Measurements from ENCODE around the gene HEXD. TPM values are rescaled to one million over a fixed set of nuclear protein-coding genes. Genes with fewer than 3 reads are reported as not detected.

HEXD gene
- total RNA-seq, 2 experiments from 2014 or later = 65.5 to 70.2 TPM

DNA sequence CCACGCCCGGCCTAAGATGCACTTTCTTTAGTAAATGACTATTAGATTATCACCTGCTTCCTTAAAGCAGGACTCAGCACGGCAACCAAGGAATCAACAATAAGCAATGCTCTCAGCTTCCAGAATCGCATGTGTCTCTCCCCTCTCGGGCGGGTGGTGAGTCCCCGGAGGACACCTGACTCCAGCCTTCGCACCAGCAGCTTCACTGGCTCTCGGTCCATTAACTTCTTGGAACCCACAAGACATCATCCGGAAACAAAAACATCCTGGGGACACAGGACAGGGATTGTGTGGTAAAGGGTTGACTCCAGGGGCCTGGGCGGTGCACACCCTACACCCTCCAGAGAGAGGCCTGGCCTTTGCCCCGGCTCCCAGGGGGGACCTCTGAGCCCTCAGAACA lies 23.9 kb upstream of the HEXD start:
- ChIA-PET CTCF (interaction anchor here (0.7 kb wide), 1 partner anchor 15 kb away, joined by 3 read pairs; no protein-coding TSS in a partner anchor), POLR2A (interaction anchor here (0.5 kb wide), 1 partner anchor 23 kb away, joined by 8 read pairs; no protein-coding TSS in a partner anchor)
- Mint-ChIP-seq H3K27ac (no peak overlapping the region), H3K36me3 (ENCODE audit: low read depth) (no peaks in the 10 kb centered on the region), H3K4me1 (peaks cover 2% of the 10 kb centered on the region), H3K9me3 (no peaks in the 10 kb centered on the region), H3K4me3 (no peak overlapping the region), H3K27me3 (no peaks in the 10 kb centered on the region)
- no peak for DNase-seq

DNA sequence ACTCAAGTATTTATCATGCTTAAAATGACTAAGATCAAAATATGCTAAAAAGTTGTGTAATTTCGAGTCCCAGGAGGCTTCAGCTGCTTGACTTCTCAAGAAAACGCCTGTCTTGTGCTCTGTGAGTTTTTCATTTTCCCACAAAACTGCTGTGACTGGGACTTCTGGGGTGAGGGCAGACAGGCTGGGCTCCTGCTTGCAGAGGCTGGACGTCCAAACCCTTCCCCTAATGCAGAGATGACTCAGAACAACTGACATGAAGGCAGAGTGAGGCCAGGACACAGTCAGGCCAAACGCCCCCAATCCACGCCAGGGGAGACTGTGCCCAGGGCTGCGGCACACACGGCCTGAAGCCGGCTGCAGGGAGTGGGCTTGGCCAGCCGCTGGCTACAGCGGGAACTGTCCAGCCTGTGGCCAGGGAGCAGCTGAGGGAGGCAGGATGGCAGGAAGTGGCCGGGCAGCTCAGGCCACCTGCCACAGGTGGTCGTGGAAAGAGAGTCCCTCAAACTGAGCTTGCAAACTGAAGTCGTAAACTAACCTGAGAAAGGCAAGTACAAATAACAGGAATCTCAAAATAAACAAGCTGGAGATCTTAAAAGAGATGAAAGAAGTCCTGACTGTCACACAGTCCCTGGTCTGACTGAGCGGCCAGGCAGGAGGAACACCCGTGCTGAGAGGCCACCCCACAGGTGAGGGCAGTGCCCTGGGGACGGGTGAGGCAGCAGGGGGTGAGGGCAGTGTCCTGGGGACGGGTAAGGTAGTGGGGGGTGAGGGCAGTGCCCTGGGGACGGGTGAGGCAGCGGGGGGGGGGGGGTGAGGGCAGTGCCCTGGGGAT lies 21.3 kb upstream of the HEXD start:
- H3K27me3 Mint-ChIP-seq = no peaks in the 10 kb centered on the region
- peaks cover 17% of the 10 kb centered on the region for H3K4me1 Mint-ChIP-seq
- ChIA-PET CTCF (no interaction called here), POLR2A (interaction anchor here (0.7 kb wide), 1 partner anchor 64 kb away, joined by 3 read pairs; no protein-coding TSS in a partner anchor)
- no peaks in the 10 kb centered on the region for H3K9me3 Mint-ChIP-seq
- H3K4me3 Mint-ChIP-seq = no peak overlapping the region
- DNase-seq = no peak
- H3K36me3 Mint-ChIP-seq (ENCODE audit: low read depth) = peaks cover 5% of the 10 kb centered on the region
- H3K27ac Mint-ChIP-seq = no peak overlapping the region

DNA sequence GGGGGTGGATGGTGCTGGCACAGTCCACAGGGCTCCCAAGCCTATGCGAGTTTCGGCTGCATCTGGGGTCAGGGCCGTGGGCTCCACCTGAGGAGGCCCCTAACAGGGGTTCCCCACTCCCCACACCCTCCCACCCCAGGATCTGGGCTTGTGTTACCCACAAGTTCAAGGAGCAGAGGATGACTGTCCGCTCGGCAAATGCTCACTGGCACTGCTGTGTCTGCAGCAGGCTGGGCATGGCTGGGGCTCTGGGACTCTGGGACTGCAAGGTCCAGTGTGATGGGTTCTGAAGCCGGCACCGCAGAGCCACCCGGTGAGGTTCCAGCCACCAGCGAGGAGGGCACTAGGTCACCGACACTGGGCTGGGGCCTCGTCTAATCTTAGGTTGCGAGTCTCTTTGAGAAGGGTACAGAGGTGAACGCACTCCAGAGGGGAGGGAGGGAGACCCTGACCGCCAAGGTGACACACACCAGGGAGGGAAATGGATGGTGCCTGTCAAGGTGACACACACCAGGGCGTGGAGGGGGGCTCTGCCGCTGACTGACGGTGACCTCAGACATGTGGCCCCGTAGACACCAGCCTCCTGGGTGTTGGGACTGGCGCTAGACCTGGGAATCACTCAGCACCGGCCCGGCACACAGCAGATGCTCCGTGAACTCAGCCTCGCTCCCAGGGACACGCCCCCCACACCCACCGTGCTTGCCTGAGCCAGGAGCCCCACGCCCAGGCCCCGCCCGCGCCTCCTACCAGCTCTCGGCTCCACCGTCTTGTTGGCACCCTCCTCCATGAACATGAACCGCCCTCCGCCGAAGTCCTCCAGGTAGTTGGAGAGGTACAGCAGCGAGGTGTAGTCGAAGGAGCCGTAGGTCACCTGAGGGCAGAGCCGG lies 20.5 kb upstream of the HEXD start:
- ChIA-PET POLR2A (no interaction called here), CTCF (no interaction called here)

GRCh38 chr17:82399041-82399441 lies 19.1 kb upstream of the HEXD start:
- Mint-ChIP-seq H3K4me1 (peaks cover 18% of the 10 kb centered on the region), H3K4me3 (no peak overlapping the region), H3K27ac (no peak overlapping the region), H3K9me3 (no peaks in the 10 kb centered on the region), H3K36me3 (ENCODE audit: low read depth) (peaks cover 17% of the 10 kb centered on the region), H3K27me3 (no peaks in the 10 kb centered on the region)
- ChIA-PET POLR2A (no interaction called here), CTCF (interaction anchor here (1.2 kb wide), 1 partner anchor 93 kb away, joined by 3 read pairs; no protein-coding TSS in a partner anchor)
- no peak for DNase-seq

More for the DNA sequence above, 20.5 kb upstream of the HEXD start:
- Mint-ChIP-seq H3K27me3 (no peaks in the 10 kb centered on the region), H3K4me1 (peaks cover 18% of the 10 kb centered on the region), H3K9me3 (no peaks in the 10 kb centered on the region), H3K27ac (no peak overlapping the region), H3K36me3 (ENCODE audit: low read depth) (peaks cover 6% of the 10 kb centered on the region), H3K4me3 (no peak overlapping the region)
- no peak for DNase-seq

DNA sequence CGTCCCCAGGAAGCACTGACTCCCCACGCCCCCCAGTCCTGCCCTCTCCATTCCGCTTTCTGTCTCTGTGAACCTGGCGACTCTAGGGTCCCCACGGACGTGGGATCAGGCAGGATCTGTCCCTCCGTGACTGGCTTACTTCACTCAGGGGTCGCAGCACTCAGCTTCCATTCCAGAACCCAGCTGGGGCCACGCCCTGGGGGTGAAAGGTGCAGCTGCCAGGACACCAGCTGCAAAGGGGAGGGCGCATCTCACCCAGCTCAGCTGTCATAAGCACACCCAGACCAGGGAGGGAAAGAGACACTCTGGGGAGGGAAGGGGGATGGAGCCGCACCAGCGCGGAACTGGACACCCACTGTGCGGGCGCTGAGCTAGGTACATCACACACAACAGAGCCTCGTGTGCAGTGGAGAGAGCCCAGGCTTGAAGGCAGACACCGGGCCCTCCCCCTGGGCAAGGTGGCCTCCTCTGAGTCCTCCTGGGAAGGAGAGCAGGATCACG lies 18.5 kb upstream of the HEXD start:
- peaks cover 17% of the 10 kb centered on the region for H3K36me3 Mint-ChIP-seq (ENCODE audit: low read depth)
- CTCF ChIA-PET = interaction anchor here (0.7 to 1.2 kb wide), 3 partner anchors 16 to 93 kb away, joined by 3 read pairs; no protein-coding TSS in a partner anchor
- POLR2A ChIA-PET = no interaction called here

GRCh38 chr17:82400206-82400605 lies 17.9 kb upstream of the HEXD start:
- Mint-ChIP-seq H3K4me3 (no peak overlapping the region), H3K4me1 (peaks cover 18% of the 10 kb centered on the region), H3K36me3 (ENCODE audit: low read depth) (peaks cover 18% of the 10 kb centered on the region), H3K27me3 (no peaks in the 10 kb centered on the region), H3K27ac (peak overlapping the region; percentile 7), H3K9me3 (no peaks in the 10 kb centered on the region)
- DNase-seq = no peak
- POLR2A ChIA-PET = no interaction called here
- CTCF ChIA-PET = interaction anchor here (0.7 to 0.9 kb wide), 2 partner anchors 16 to 62 kb away, joined by 3 read pairs; no protein-coding TSS in a partner anchor

More for the DNA sequence above, 18.5 kb upstream of the HEXD start:
- H3K27ac Mint-ChIP-seq = no peak overlapping the region
- H3K9me3 Mint-ChIP-seq = no peaks in the 10 kb centered on the region
- peaks cover 18% of the 10 kb centered on the region for H3K4me1 Mint-ChIP-seq
- no peak for DNase-seq
- no peaks in the 10 kb centered on the region for H3K27me3 Mint-ChIP-seq
- H3K4me3 Mint-ChIP-seq = no peak overlapping the region

DNA sequence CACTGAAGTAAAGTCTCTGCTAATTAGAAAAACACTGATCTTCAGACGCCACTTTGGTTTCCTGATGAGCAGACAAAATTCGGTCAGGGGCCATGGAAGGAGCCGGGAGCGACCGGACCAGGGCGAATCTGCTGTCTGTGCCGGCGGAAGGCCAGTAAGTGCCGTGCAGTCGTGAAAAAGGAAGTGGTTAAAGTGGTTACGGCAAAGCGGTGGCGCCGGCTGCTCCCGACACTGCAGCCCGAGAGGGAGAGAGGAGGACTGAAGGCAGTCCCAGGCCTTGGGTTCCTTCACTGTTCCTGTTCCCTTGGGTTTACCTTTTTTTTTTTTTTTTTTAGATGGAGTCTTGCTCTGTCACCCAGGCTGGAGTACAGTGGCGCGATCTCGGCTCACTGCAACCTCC lies 17.3 kb upstream of the HEXD start:
- peak; percentile 66 for DNase-seq
- peak overlapping the region; percentile 65 for H3K4me3 Mint-ChIP-seq
- ChIA-PET CTCF (no interaction called here), POLR2A (no interaction called here)
- peaks cover 19% of the 10 kb centered on the region for H3K36me3 Mint-ChIP-seq (ENCODE audit: low read depth)
- H3K27ac Mint-ChIP-seq = peak overlapping the region; percentile 88
- H3K4me1 Mint-ChIP-seq = peaks cover 18% of the 10 kb centered on the region
- no peaks in the 10 kb centered on the region for H3K27me3 Mint-ChIP-seq
- H3K9me3 Mint-ChIP-seq = no peaks in the 10 kb centered on the region

- H3K9me3 Mint-ChIP-seq = no peaks in the 10 kb centered on the region
- no peak overlapping the region for H3K27ac Mint-ChIP-seq
- H3K4me1 Mint-ChIP-seq = peaks cover 21% of the 10 kb centered on the region
- no peaks in the 10 kb centered on the region for H3K27me3 Mint-ChIP-seq
- CTCF ChIA-PET = interaction anchor here (1.9 kb wide), 1 partner anchor 11 kb away, joined by 7 read pairs; no protein-coding TSS in a partner anchor
- H3K36me3 Mint-ChIP-seq (ENCODE audit: low read depth) = peaks cover 20% of the 10 kb centered on the region
- no peak for DNase-seq
- POLR2A ChIA-PET = no interaction called here
- no peak overlapping the region for H3K4me3 Mint-ChIP-seq
Measured at GRCh38 chr17:82402865-82403264, 15.3 kb upstream of the HEXD start.

GRCh38 chr17:82403662-82404660 lies 14.2 kb upstream of the HEXD start:
- H3K9me3 Mint-ChIP-seq = no peaks in the 10 kb centered on the region
- no peak overlapping the region for H3K27ac Mint-ChIP-seq
- POLR2A ChIA-PET = no interaction called here
- no peaks in the 10 kb centered on the region for H3K27me3 Mint-ChIP-seq
- no peak for DNase-seq
- peaks cover 20% of the 10 kb centered on the region for H3K36me3 Mint-ChIP-seq (ENCODE audit: low read depth)
- CTCF ChIA-PET = interaction anchor here (0.6 to 1.9 kb wide), 2 partner anchors 10 to 88 kb away, joined by 3 to 7 read pairs; no protein-coding TSS in a partner anchor
- no peak overlapping the region for H3K4me3 Mint-ChIP-seq
- H3K4me1 Mint-ChIP-seq = peaks cover 21% of the 10 kb centered on the region

GRCh38 chr17:82405051-82405450 lies 13.1 kb upstream of the HEXD start:
- no peak overlapping the region for H3K4me3 Mint-ChIP-seq
- DNase-seq = no peak
- no peaks in the 10 kb centered on the region for H3K27me3 Mint-ChIP-seq
- H3K9me3 Mint-ChIP-seq = no peaks in the 10 kb centered on the region
- H3K36me3 Mint-ChIP-seq (ENCODE audit: low read depth) = peaks cover 20% of the 10 kb centered on the region
- ChIA-PET POLR2A (no interaction called here), CTCF (no interaction called here)
- H3K4me1 Mint-ChIP-seq = peaks cover 21% of the 10 kb centered on the region
- H3K27ac Mint-ChIP-seq = no peak overlapping the region

- peaks cover 18% of the 10 kb centered on the region for H3K36me3 Mint-ChIP-seq (ENCODE audit: low read depth)
- POLR2A ChIA-PET = no interaction called here
- DNase-seq = no peak
- H3K4me1 Mint-ChIP-seq = peaks cover 12% of the 10 kb centered on the region
- no peaks in the 10 kb centered on the region for H3K27me3 Mint-ChIP-seq
- H3K9me3 Mint-ChIP-seq = no peaks in the 10 kb centered on the region
- CTCF ChIA-PET = no interaction called here
- no peak overlapping the region for H3K4me3 Mint-ChIP-seq
- no peak overlapping the region for H3K27ac Mint-ChIP-seq
Measured at GRCh38 chr17:82406131-82406671, 11.9 kb upstream of the HEXD start.

GRCh38 chr17:82407255-82407654 lies 10.9 kb upstream of the HEXD start:
- Mint-ChIP-seq H3K36me3 (ENCODE audit: low read depth) (peaks cover 15% of the 10 kb centered on the region), H3K27ac (no peak overlapping the region), H3K27me3 (no peaks in the 10 kb centered on the region), H3K4me1 (peaks cover 5% of the 10 kb centered on the region), H3K9me3 (no peaks in the 10 kb centered on the region), H3K4me3 (no peak overlapping the region)
- CTCF ChIA-PET = interaction anchor here (0.6 kb wide), 1 partner anchor 675 kb away, joined by 5 read pairs; no protein-coding TSS in a partner anchor
- no peak for DNase-seq
- POLR2A ChIA-PET = no interaction called here
